IMR-90 (cell line): ENCODE results near the gene RAB40C. TPM values are rescaled to one million over a fixed set of nuclear protein-coding genes. Genes with fewer than 3 reads are reported as not detected.

Source experiments
- ATAC-seq: fragments of 200-7000 bp; cut with Tn5 transposase; 2 replicates; pipeline ENCODE4 v1.9.1; 2020; ENCODE audit warnings: low read depth, mild to moderate bottlenecking, moderate library complexity
- BruUV-seq: library from RNA; stranded (reverse); fragments of 400-500 nt; replicated peaks from 2 replicates; lab custom pipeline; 2021; lab: Mats Ljungman, UMichigan
- CTCF ChIA-PET: fragments of 300-600 bp; formaldehyde crosslinking; extraction: SDS; loops from one replicate; lab custom pipeline; 2021; ENCODE audit warnings: antibody characterized with exemption; lab: Yijun Ruan, JAX
- POLR2A ChIA-PET: fragments of 300-600 bp; sonication (Branson Sonifier 250); formaldehyde crosslinking; loops from one replicate; lab custom pipeline; 2022; ENCODE audit warnings: antibody characterized with exemption; ENCODE audit not compliant: unreplicated experiment; lab: Charles Lee
- DNase-seq: peaks from one replicate; pipeline ENCODE4 v3.0.0; 2013
- H2AFZ ChIP-seq: replicated peaks from 2 replicates; pipeline ENCODE3; 2013; ENCODE audit warnings: low read length, mild to moderate bottlenecking; ENCODE audit not compliant: poor library complexity
- H2AK5ac ChIP-seq: 2 replicates; pipeline ENCODE4 v1.6.1; 2013; ENCODE audit warnings: low read depth, low read length, inconsistent platforms
- H2AK9ac ChIP-seq: replicated peaks from 2 replicates; pipeline ENCODE3; 2013; ENCODE audit warnings: mild to moderate bottlenecking, low read depth, low read length, moderate library complexity; ENCODE audit not compliant: poor library complexity
- H2BK120ac ChIP-seq: 2 replicates; pipeline ENCODE4 v1.6.1; 2013; ENCODE audit warnings: low read depth, low read length, inconsistent platforms
- H2BK15ac ChIP-seq: 3 replicates; pipeline ENCODE4 v1.6.1; 2013; ENCODE audit warnings: low read depth, low read length, inconsistent platforms
- H2BK20ac ChIP-seq: 2 replicates; pipeline ENCODE4 v1.6.1; 2013; ENCODE audit warnings: low read depth, mild to moderate bottlenecking, inconsistent platforms, low read length, moderate library complexity
- H2BK5ac ChIP-seq: 2 replicates; pipeline ENCODE4 v1.6.1; 2013; ENCODE audit warnings: mild to moderate bottlenecking, low read depth, low read length, inconsistent platforms; ENCODE audit not compliant: poor library complexity, severe bottlenecking
- H3K14ac ChIP-seq: replicated peaks from 2 replicates; pipeline ENCODE4 v1.6.1; 2013; ENCODE audit warnings: low read depth, low read length, inconsistent platforms
- H3K18ac ChIP-seq: 2 replicates; pipeline ENCODE4 v1.6.1; 2013; ENCODE audit warnings: low read depth, low read length, control low read depth
- H3K23ac ChIP-seq: 2 replicates; pipeline ENCODE4 v1.6.1; 2013; ENCODE audit warnings: low read depth, low read length, inconsistent platforms
- H3K27ac ChIP-seq: 2 replicates; pipeline ENCODE4 v1.5.1; 2013; ENCODE audit warnings: mild to moderate bottlenecking, control low read depth, low read length; ENCODE audit not compliant: insufficient read depth
- H3K27me3 ChIP-seq: 2 replicates; pipeline ENCODE4 v1.6.1; 2013; ENCODE audit warnings: low read length; ENCODE audit not compliant: control insufficient read depth, insufficient read depth
- H3K36me3 ChIP-seq: 2 replicates; pipeline ENCODE4 v1.6.1; 2013; ENCODE audit warnings: low read length, mixed read lengths; ENCODE audit not compliant: control insufficient read depth, insufficient read depth
- H3K4ac ChIP-seq: 2 replicates; pipeline ENCODE4 v1.6.1; 2013; ENCODE audit warnings: low read depth, low read length, inconsistent platforms
- H3K4me1 ChIP-seq: 2 replicates; pipeline ENCODE4 v1.6.1; 2013; ENCODE audit warnings: low read length, mixed read lengths; ENCODE audit not compliant: control insufficient read depth, insufficient read depth
- H3K4me2 ChIP-seq: 2 replicates; pipeline ENCODE4 v1.6.1; 2013; ENCODE audit warnings: low read depth, mild to moderate bottlenecking, control low read depth, low read length, moderate library complexity
- H3K4me3 ChIP-seq: 2 replicates; pipeline ENCODE4 v1.5.1; 2013; ENCODE audit warnings: low read depth, mild to moderate bottlenecking, control low read depth, low read length, moderate library complexity; ENCODE audit not compliant: insufficient read depth
- H3K56ac ChIP-seq: 2 replicates; pipeline ENCODE4 v1.6.1; 2013; ENCODE audit warnings: low read length, inconsistent platforms; ENCODE audit not compliant: insufficient read depth; ENCODE audit errors: extremely low read depth
- H3K79me1 ChIP-seq, 2 experiments: 2 replicates each; pipeline ENCODE4 v1.6.1; 2013; ENCODE audit warnings: low read length in 2 of 2, inconsistent platforms in 1 of 2, low read depth in 1 of 2
- H3K9ac ChIP-seq: 2 replicates; pipeline ENCODE4 v1.6.1; 2013; ENCODE audit warnings: low read depth, low read length, control low read depth
- H3K9me1 ChIP-seq: 2 replicates; pipeline ENCODE4 v1.6.1; 2013; ENCODE audit warnings: low read length, inconsistent platforms; ENCODE audit not compliant: insufficient read depth
- H3K9me3 ChIP-seq: 2 replicates; pipeline ENCODE4 v1.6.1; 2013; ENCODE audit warnings: low read length; ENCODE audit not compliant: control insufficient read depth, insufficient read depth
- H4K20me1 ChIP-seq: 2 replicates; pipeline ENCODE4 v1.6.1; 2013; ENCODE audit warnings: low read length, inconsistent platforms; ENCODE audit not compliant: insufficient read depth
- H4K5ac ChIP-seq: 2 replicates; pipeline ENCODE4 v1.6.1; 2013; ENCODE audit warnings: mild to moderate bottlenecking, low read depth, low read length, control low read depth
- H4K8ac ChIP-seq, 2 experiments: 2 replicates each; pipeline ENCODE4 v1.6.1; 2013; ENCODE audit warnings: low read depth in 2 of 2, low read length in 2 of 2, control low read depth in 1 of 2, inconsistent platforms in 1 of 2
- H4K91ac ChIP-seq: 2 replicates; pipeline ENCODE4 v1.6.1; 2013; ENCODE audit warnings: low read depth, low read length, inconsistent platforms; ENCODE audit not compliant: insufficient read depth
- BHLHE40 ChIP-seq: fragments of 150-350 bp; IDR thresholded peaks from 2 replicates; pipeline ENCODE4 v1.6.1; 2016; ENCODE audit warnings: mild to moderate bottlenecking, low read depth, low read length
- CEBPB ChIP-seq: IDR thresholded peaks from 2 replicates; pipeline ENCODE4 v1.6.1; 2012; ENCODE audit warnings: low read depth, low read length, improper control_type of control experiment
- MAFK ChIP-seq: IDR thresholded peaks from 2 replicates; pipeline ENCODE4 v1.6.1; 2012; ENCODE audit warnings: low read depth, low read length, improper control_type of control experiment
- MAZ ChIP-seq: IDR thresholded peaks from 2 replicates; pipeline ENCODE4 v1.6.1; 2012; ENCODE audit warnings: low read depth, mild to moderate bottlenecking, low read length, improper control_type of control experiment, moderate library complexity, borderline replicate concordance
- POLR2A ChIP-seq: IDR thresholded peaks from 2 replicates; pipeline ENCODE4 v1.6.1; 2012; ENCODE audit warnings: mild to moderate bottlenecking, low read depth, low read length
- RCOR1 ChIP-seq: IDR thresholded peaks from 2 replicates; pipeline ENCODE4 v1.6.1; 2012; ENCODE audit warnings: mild to moderate bottlenecking, low read length, improper control_type of control experiment; ENCODE audit not compliant: insufficient replicate concordance
- SMC3 ChIP-seq: fragments of 150-350 bp; IDR thresholded peaks from 2 replicates; pipeline ENCODE4 v1.6.1; 2016; ENCODE audit warnings: low read depth, mild to moderate bottlenecking, antibody characterized with exemption, low read length, moderate library complexity
- WGBS, 2 experiments: methylation state at CpG; one replicate each; pipeline versions ENCODE4 v1.1.5 to v1.1.7; 2013; ENCODE audit warnings: missing lambda C conversion rate in 2 of 2; ENCODE audit not compliant: insufficient read length in 1 of 2; ENCODE audit errors: extremely low coverage in 2 of 2; 5-methylcytosine and 5-hydroxymethylcytosine counted together
- dilution Hi-C: fragments of 300-500 bp; cut with HindIII; formaldehyde crosslinking; loops from one replicate; pipeline ENCODE4 v1.14.3; 2018; ENCODE audit warnings: low sequenced_read_pairs; ENCODE audit not compliant: unreplicated experiment
- in situ Hi-C: fragments of 300-500 bp; cut with MboI; formaldehyde crosslinking; loops from 3 replicates; pipeline ENCODE4 v1.14.3; 2019; ENCODE audit warnings: low sequenced_read_pairs, inconsistent platforms, mixed read lengths
- intact Hi-C: fragments of 100-400 bp; cut with micrococcal nuclease; formaldehyde crosslinking; loops from 2 replicates; pipeline ENCODE4 v1.10.0; 2022
- polyA plus RNA-seq, 3 experiments: library from polyadenylated mRNA; depleted of rRNA; stranded (reverse); fragments of >200 nt; gene quantifications; 2 replicates each; pipeline ENCODE4 v1.2.3, GENCODE V29; 2012; ENCODE audit warnings: low replicate concordance in 1 of 3
- total RNA-seq: library from RNA; depleted of rRNA; stranded (reverse); fragments of >200 nt; gene quantifications from 2 replicates; pipeline ENCODE4 v1.2.3, GENCODE V29; 2012

RAB40C gene
- total and polyA plus RNA-seq, 2 of the 4 experiments (the other 2 are of a cell fraction) = 6.8 to 13.7 TPM

- H3K4me1 ChIP-seq = peaks cover 19% of the 10 kb centered on the region
- peaks cover 9 to 53% of the 10 kb centered on the region in 2 experiments; a peak in 2 of 4 replicates for H3K79me1 ChIP-seq
- H3K4me3 ChIP-seq = no peak overlapping the region
- H4K91ac ChIP-seq = no peak overlapping the region; the same call in 1 of the 2 replicates
- H3K9ac ChIP-seq = no peak overlapping the region
- DNase-seq = no peak
- peaks cover 7% of the 10 kb centered on the region; the same call in 1 of the 2 replicates for H3K36me3 ChIP-seq
- no peak overlapping the region for H2BK20ac ChIP-seq
- H3K27me3 ChIP-seq = no peaks in the 10 kb centered on the region
- POLR2A ChIA-PET = no interaction called here
- no peak overlapping the region for H3K14ac ChIP-seq
- intact Hi-C loops = no loop called here
- no peak overlapping the region for H3K23ac ChIP-seq
- no peaks in the 10 kb centered on the region for H3K9me3 ChIP-seq
- H2AK9ac ChIP-seq = peak overlapping the region; percentile 53
- 0 out of 2 replicates have a peak, but pooled peaks cover 8% of the 10 kb centered on the region for H4K20me1 ChIP-seq
- H3K4ac ChIP-seq = peak overlapping the region; percentile 68; the same call in 1 of the 2 replicates
- H3K56ac ChIP-seq = no peak overlapping the region
- H4K5ac ChIP-seq = no peak overlapping the region
- H3K9me1 ChIP-seq = peaks cover 4% of the 10 kb centered on the region; the same call in 1 of the 2 replicates
- no peak overlapping the region; the same call in 2 of the 3 replicates for H2BK15ac ChIP-seq
- in situ Hi-C loops = no loop called here
- H3K27ac ChIP-seq = no peak overlapping the region
- H4K8ac ChIP-seq = no peak overlapping the region
- H2BK120ac ChIP-seq = no peak overlapping the region
- no peak overlapping the region for H3K4me2 ChIP-seq
- no peak for ATAC-seq
- peak overlapping the region; percentile 49 for H2AFZ ChIP-seq
- dilution Hi-C loops = no loop called here
- 97% methylated on average over 25 of the region's 37 CpGs; no CpG with 5 or more reads in 1 of the 2 experiments for WGBS, 2 experiments
- no TSS peak for BruUV-seq
- CTCF ChIA-PET = interaction anchor here (0.5 kb wide), 1 partner anchor 25 kb away, joined by 3 read pairs; no protein-coding TSS in a partner anchor
- peak overlapping the region; percentile 90 for H2AK5ac ChIP-seq
- H2BK5ac ChIP-seq = peak overlapping the region; percentile 89
- no peak for TF ChIP-seq BHLHE40
- no peak for TF ChIP-seq RCOR1
- no peak for TF ChIP-seq POLR2A
- TF ChIP-seq CEBPB = no peak
- no peak for TF ChIP-seq MAZ
- TF ChIP-seq SMC3 = no peak
- no peak for TF ChIP-seq MAFK
- H3K18ac ChIP-seq = no peak overlapping the region
Observed at GRCh38 chr16:625117-625976, 35.5 kb downstream of the RAB40C start.
